Measurements from ENCODE around the gene POLR2A.
"Not testable (repeated sequence)": the region's sequence is repeated elsewhere in the genome, so short reads cannot be mapped to it uniquely, and the experiment has no call there.

- not testable (repeated sequence) for TF ChIP-seq CTCF (conservative IDR thresholded peaks at IDR 0.05; ENCODE audit: low read depth, low read length); EZH2 (IDR thresholded peaks at IDR 0.05; ENCODE audit: borderline replicate concordance, low read depth, low read length, poor library complexity, severe bottlenecking)
These were observed 9.4 kb upstream of the POLR2A start for GRCh38 chr17:7474767-7475166.

Measured in A673 (cell line).